Urothelium cell line (cell line): Measurements from ENCODE around the gene NECAB2.
A peak's percentile ranks its signal among the peaks of the same experiment; 100 is the strongest.

Experiments used
- DNase-seq: peaks from one replicate; pipeline ENCODE4 v3.0.0; 2011; ENCODE audit warnings: low spot score, mixed read lengths
- FAIRE-seq: peaks from 2 replicates; lab custom pipeline; 2011; peaks lifted over from hg19 to GRCh38; lab: Jason Lieb, UNC

NECAB2 gene

GRCh38 chr16:83981799-83982198, 13.8 kb downstream of the NECAB2 start:
- DNase-seq, result no peak
- FAIRE-seq, result no peak

- no peak for DNase-seq
- FAIRE-seq, result no peak
These were observed 15.4 kb downstream of the NECAB2 start for GRCh38 chr16:83983491-83983890.

GRCh38 chr16:83989300-83989699, 21.3 kb downstream of the NECAB2 start:
- DNase-seq (no peak), FAIRE-seq (no peak)

GRCh38 chr16:83990492-83990891, 22.4 kb downstream of the NECAB2 start:
- DNase-seq (no peak), FAIRE-seq (no peak)

GRCh38 chr16:83992624-83993023, 24.6 kb downstream of the NECAB2 start:
- DNase-seq, result no peak
- FAIRE-seq, result no peak

GRCh38 chr16:83994087-83994486, 26.0 kb downstream of the NECAB2 start:
- DNase-seq (peak; percentile 60), FAIRE-seq (no peak)

GRCh38 chr16:83994703-83995102, 26.7 kb downstream of the NECAB2 start:
- no peak for FAIRE-seq
- DNase-seq, result no peak

- DNase-seq (no peak), FAIRE-seq (no peak)
These were observed 27.7 kb downstream of the NECAB2 start for GRCh38 chr16:83995754-83996153.

GRCh38 chr16:83996481-83997252, 28.6 kb downstream of the NECAB2 start:
- DNase-seq (no peak), FAIRE-seq (no peak)

GRCh38 chr16:83998091-83998490, 30.0 kb downstream of the NECAB2 start:
- DNase-seq (no peak), FAIRE-seq (no peak)

GRCh38 chr16:84000989-84001642, 33.1 kb downstream of the NECAB2 start:
- DNase-seq (no peak), FAIRE-seq (no peak)

- no peak for FAIRE-seq
- DNase-seq, result no peak
These were observed 33.7 kb downstream of the NECAB2 start for GRCh38 chr16:84001726-84002125.

GRCh38 chr16:84003038-84003437, 35.0 kb downstream of the NECAB2 start:
- DNase-seq, result no peak
- no peak for FAIRE-seq

- FAIRE-seq, result no peak
- DNase-seq, result no peak
These were observed 36.4 kb downstream of the NECAB2 start for GRCh38 chr16:84004442-84004841.

- FAIRE-seq, result no peak
These were observed 37.3 kb downstream of the NECAB2 start for GRCh38 chr16:84005391-84005790.

GRCh38 chr16:84007520-84007919, 39.5 kb downstream of the NECAB2 start:
- no peak for FAIRE-seq
- no peak for DNase-seq

More at GRCh38 chr16:84005391-84005790, 37.3 kb downstream of the NECAB2 start:
- DNase-seq, result no peak

GRCh38 chr16:84007965-84008364, 39.9 kb downstream of the NECAB2 start:
- no peak for FAIRE-seq

GRCh38 chr16:84009282-84009681, 41.2 kb downstream of the NECAB2 start:
- DNase-seq, result no peak
- FAIRE-seq, result no peak

More at GRCh38 chr16:84007965-84008364, 39.9 kb downstream of the NECAB2 start:
- DNase-seq, result no peak

GRCh38 chr16:84013787-84014569, 45.9 kb downstream of the NECAB2 start:
- FAIRE-seq, result no peak
- no peak for DNase-seq

GRCh38 chr16:84014570-84015327, 46.7 kb downstream of the NECAB2 start:
- DNase-seq (no peak), FAIRE-seq (no peak)

- FAIRE-seq, result no peak
- no peak for DNase-seq
These were observed 47.4 kb downstream of the NECAB2 start for GRCh38 chr16:84015399-84015798.
